GM21381 (cell line): ENCODE measurements around the gene FAM13A.
"Not testable (repeated sequence)": the region's sequence is repeated elsewhere in the genome, so short reads cannot be mapped to it uniquely, and the experiment has no call there.

Source experiments
- ATAC-seq: cut with Tn5 transposase; IDR thresholded peaks from one replicate; pipeline ENCODE4 v1.9.1; 2021; ENCODE audit warnings: mild to moderate bottlenecking, moderate library complexity; ENCODE audit not compliant: unreplicated experiment

The FAM13A gene

DNA sequence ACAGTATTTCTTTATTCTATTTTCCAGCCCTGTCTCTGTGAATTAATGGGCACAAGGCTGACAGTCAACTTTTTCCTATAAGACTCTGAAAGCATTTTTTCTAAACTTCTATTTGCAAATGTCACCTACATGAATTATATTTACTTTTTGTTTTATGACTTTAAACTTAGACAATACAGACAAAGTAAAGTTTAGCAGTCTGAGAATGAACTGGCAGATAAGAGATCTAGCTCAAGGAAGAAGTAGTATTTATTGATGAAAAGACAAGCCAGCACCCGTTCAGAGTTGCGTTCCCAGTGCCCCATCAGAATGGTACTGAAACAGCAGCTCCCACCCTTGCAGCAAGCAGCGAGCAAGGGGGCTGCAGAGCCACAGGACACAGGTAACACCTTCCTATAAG is 148.5 kb downstream of the FAM13A start:
- no peak for ATAC-seq

DNA sequence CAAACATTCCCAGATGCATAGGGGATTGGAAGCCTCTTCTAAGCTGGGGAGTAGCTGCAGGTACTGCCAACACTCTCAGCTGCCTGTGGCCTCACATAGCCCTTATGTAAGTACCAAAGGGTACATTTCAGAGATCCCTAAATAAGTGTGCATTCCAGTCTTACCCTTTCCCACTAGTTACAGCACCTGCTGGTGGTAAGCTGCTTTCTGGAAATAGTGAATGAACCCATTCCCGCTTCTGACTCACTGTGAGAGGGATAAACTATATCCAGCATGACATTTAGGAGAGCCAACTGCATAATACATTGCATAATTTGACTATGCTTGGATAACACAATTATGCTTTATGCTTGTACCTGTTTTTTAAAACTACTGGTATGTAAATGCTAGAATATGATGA is 149.0 kb downstream of the FAM13A start:
- ATAC-seq: no peak

DNA sequence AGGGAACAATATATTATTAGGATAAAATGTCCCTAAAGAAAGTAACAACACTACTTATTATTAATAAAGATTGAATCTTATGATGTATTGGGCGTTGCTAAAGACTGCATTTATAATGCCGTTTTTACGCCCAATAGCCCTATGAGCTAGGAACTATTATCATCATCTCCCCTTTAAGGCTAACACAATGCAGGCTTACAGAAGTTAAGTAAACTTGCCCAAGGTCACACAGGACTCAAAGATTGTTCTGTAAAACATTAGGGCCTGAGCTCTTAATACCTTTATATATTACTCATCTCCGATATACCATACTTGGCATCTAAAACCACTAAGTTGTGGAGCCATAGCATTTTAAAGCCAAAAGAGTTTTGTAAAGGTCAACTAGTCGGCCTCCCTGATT is 149.5 kb downstream of the FAM13A start:
- no peak for ATAC-seq

DNA sequence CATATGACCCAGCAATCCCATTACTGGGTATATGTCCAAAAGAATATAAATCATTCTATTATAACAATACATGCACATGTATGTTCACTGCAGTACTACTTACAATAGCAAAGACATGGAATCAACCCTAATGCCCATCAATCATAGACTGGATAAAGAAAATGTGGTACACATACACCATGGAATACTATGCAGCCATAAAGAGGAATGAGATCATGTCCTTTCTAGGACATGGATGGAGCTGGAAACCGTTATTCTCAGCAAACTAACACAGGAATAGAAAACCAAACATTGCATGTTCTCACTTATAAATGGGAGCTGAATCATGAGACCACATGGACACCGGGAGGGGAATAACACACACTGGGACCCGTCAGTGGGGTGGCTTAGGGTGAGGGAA is 152.7 kb downstream of the FAM13A start:
- ATAC-seq: not testable (repeated sequence)

DNA sequence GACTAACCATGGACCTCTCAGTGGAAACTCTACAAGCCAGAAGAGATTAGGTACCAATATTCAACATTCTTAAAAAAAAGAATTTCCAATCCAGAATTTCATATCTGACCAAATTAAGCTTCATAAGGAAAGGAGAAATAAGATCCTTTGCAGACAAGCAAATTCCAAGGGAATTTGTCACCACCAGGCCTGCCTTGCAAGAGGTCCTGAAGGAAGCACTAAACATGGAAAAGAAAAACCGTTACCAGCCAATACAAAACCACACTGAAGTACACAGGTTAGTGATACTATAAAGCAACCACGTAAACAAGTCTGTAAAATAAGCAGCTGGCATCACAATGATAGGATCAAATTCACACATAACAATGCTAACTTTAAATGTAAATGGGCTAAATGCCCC is 156.6 kb downstream of the FAM13A start:
- no peak for ATAC-seq

DNA sequence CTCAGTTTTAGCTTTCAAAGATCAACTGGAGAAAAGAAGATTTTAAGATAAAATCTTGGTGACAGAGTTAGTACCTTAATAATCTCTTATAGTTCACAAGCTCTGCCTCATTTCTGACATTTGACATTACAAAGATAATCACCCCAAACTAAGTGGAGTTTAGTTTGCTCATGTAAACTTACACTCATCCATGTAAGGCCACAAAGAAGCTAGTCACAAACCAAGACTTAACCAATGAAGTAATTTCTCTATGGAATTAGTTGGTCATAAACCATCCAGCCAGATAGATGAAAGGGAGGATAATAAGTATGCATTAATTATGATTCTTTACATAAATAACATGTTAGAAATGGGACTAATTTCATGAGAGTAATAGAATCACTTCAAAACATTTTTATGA is 159.2 kb downstream of the FAM13A start:
- no peak for ATAC-seq

DNA sequence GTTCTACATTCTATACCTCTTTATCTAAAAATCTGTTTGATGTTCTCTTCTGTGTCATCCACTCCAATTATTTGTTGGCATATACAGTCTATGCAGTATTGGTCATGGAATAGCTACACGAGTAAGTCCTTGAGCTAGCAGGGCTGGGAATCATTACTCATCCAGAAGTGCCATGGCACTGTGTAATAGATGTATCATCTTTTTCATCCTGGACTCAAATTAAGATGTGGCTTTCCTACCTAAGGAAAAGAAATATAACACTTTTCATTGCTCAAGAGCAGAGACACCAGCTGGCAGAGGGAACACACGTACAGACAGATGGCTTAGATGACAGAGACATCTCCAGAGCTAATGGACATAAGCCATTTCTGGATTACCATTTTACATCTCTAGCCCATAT is 159.8 kb downstream of the FAM13A start:
- no peak for ATAC-seq

DNA sequence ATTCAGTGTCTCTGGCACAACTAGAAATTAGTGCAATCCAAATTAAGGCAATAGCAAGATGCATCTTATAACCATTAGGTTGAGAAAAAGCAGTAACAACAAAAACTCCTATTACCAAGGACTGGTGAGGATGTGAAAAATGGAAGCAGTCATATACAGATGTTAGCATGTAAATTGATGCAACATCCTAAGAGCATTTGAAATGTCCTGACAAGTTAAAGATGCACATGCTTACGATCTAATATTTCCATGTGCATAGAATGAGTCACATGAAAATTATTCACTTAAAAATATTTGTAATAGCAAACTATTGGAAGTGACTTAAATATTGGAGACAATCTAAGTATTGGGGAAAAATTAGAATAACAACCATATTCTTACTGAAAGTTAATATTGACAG is 163.0 kb downstream of the FAM13A start:
- ATAC-seq: no peak

DNA sequence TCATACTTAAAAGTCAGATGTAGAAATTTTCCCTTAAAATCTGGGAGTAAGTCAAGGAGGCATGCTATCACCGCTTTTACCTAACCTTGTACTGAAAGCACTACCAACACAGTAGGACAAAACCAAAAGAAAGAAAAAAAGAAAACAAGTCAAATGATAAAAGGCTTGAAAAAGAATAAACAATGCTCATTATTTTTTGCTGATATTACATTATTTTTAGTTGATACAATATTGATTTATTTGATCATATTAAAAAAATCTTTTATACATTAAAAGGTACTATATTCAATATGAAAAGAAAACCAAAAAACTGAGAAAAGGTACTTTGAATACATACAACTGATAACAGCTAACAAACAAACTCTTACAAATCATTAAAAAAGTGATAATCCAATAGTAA is 164.3 kb downstream of the FAM13A start:
- ATAC-seq: no peak

DNA sequence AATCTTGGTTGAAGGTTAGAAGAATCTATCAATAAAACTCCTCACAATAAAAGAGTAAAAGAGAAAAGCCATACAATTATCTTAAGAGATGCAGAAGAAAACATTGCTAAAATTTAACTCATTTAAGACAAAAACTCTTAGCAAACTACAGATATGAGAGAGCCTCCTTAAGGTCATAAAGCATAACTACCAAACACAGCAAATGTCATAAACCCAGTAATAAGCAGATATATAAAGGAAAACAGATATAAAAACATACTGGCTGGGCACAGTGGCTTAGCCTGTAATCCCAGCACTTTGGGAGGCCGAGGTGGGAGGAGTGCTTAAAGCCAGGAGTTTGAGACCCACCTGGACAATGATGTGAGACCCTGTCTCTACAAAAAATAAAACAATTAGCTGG is 165.3 kb downstream of the FAM13A start:
- no peak for ATAC-seq

DNA sequence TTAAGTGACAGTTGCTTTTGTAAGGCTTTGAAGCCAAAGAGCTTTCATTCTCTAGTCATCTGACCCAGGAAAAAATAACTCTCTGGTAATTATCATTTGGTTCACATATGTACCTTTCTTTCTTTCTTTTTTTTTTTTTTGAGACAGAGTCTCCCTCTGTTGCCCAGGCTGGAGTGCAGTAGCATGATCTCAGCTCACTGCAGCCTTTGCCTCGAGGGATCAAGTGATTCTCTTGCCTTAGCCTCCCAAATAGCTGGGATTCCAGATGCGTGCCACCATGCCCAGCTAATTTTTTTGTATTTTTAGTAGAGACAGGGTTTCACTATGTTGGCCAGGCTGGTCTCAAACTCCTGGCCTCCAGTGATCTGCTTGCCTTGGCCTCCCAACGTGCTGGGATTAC is 169.6 kb downstream of the FAM13A start:
- ATAC-seq: not testable (repeated sequence)

DNA sequence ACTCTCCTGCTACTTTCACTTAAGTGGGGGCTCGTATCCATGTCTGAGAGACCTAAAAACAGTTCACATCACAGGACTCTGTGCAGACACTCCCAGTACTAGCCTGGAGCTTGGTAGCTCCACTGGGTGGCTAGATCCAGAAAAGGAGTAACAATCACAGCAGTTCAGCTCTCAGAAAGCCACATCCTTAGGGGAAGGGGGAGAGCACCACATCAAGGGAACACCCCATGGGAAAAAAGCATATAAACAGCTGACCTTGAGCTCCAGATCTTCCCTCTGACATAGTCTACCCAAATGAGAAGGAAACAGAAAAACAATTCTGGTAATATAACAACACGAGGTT is 175.8 kb downstream of the FAM13A start:
- no peak for ATAC-seq

DNA sequence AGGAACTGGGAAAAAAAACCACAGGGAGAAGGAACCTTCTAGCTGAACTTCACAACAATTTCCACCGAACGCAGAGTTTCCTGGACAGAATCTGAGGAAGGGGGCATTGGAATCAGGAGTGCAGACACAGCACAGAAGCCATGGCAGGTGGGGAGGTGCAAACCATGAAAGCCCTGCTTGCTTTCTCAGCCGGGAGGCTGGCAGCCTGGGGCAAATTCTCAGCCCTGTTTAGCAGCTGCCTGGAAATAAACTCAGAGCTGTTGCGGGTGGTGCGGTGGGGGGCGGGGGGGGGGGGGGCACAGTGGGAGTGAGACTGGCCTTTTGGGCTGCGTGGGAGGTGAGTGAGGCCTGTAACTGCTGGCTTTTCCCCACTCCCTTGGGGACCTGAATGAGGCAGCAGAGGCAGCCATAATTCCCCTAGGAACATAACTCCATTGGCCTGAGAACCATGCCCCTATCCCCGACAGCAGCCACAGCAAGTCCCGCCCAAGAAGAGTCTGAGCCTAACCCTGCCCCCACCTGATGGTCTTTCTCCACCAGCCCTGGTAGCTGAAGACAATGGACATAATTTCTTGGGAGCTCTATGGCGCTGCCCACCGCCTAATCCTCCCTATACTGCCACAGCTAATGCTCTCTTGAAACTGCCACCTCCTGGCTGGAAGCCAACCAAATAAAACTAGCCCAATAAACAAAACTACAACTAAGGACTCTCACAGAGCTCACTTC is 176.3 kb downstream of the FAM13A start:
- no peak for ATAC-seq

DNA sequence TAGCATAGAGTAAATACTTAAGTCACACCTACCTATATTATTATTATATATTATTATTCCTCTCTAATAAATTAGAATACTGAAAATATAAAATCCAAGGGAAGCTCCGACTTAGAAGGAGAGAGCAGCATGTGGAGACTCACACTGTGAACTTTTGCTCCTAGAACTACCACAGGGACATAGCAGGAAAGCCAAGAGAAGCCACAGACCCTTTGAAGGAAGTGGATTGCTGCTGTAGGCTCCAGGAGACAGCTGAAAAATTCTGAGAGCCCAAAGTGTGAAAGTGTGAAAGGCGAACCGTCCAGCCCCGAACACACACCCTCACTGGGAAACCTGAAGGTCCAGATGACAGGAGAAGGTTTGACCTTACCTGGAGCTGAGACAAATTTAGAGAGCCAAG is 177.0 kb downstream of the FAM13A start:
- ATAC-seq: no peak

DNA sequence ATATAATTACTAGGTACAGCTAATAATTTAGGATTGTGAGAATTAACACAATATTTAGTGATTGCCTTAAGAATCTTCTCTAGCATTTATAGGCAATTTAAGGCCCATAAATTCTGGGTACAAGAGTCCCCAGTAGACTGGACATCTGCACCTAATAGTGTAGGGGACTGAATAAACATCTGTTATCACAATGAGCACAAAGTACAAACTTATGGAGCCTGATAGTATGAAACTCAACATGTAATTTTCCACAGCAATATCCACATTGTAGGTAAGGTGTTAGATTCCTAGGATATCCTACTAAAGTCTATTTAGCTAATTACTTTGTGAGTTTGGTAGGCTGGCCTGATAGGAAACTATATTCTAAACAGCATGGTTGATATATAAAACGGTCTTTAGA is 178.3 kb downstream of the FAM13A start:
- ATAC-seq: no peak

DNA sequence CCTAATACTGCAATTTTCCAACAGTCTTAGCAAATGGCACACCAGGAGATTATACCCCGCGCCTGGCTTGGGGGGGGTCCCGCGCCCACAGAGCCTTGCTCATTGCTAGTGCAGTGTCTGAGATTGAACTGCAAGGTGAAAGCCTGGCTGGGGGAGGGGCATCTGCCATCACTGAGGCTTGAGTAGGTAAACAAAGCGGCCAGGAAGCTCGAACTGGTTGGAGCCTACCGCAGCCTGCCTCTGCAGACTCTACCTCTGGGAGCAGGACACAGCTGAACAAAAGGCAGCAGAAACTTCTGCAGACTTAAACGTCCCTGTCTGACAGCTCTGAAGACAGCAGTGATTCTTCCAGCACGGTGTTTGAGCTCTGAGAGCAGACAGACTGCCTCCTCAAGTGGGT is 186.6 kb downstream of the FAM13A start:
- no peak for ATAC-seq

DNA sequence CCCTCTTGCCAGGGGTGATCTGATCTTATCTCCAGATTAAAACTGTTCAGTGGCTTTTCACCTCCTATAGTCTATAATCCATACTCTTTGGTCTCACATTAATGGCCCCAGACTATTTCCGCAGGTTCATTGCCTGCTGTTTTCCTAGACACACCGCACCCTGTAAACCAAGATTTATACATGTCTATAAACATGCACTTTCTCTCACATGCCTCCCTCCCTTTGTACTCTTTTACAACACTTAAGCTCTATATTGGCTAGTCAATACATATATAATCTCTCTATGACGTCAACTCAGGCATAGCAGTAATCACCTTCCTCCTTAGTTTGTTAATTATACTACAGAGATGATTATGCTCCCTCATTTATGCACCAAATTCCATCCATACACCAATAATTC is 188.5 kb downstream of the FAM13A start:
- no peak for ATAC-seq

DNA sequence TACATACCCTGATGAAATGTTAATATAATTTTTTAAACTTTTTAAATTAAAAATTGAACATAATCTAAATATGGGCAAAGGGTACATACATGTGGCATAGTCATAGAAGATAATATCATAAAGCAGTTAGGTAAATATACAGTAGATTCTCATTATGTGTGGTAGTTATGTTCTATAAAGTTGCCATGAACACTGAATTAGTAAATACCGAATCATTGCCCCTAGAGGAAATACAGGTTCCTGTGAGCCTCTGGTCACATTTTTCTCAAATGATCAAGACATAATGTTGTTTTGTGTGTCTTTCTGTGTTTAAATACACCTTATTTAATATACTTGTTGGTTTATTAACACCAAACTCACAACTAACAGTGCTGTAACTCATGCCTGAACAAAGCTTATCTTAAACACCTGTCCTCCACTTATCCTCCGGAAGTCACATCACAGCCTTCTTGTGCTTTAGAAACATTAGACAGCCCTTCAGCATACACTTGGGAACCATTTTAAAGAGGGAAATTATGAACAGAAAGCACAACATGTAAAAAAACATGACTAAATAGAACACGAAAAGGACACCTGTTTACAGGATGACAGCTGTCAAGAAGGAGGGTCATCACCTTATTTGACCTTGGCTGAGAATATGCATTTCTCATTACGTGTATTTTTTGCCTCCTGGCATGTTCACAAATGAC is 190.0 kb downstream of the FAM13A start:
- ATAC-seq: no peak

DNA sequence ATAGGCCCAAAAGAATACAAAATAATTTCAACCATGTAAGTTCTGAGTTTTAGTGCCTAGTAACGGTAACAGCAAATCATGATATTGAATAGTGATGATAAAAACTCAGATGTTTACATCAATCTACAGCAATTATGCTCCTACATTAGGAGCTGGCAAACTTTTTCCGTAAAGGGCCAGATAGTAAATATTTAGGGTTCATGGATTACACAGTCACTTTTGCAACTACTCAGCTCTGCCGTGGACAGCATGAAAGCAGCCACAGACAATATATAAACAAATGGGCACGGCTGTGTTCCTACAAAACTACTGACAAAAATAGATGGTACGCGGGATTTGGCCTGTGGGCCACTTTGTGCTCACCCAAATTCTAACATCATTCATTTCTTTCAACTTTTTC is 191.5 kb downstream of the FAM13A start:
- no peak for ATAC-seq

DNA sequence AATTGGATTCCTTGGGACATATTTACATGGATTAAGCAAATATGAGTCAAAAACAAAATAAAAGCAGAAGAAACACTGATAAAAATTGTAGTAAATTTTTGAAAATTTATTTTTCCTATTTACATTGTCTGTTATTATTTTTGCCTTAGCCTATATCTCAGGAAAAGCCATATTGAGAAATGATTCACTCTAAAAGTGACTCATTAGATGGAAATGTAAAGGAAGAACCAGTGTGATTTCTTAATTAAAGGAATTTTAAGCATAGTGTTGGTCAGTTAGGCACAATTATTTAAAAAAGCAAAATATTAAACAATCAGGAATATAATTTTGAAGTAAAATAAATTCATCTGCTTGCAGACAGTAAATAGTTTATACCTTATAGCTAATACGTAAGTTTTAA is 191.9 kb downstream of the FAM13A start:
- ATAC-seq: no peak

DNA sequence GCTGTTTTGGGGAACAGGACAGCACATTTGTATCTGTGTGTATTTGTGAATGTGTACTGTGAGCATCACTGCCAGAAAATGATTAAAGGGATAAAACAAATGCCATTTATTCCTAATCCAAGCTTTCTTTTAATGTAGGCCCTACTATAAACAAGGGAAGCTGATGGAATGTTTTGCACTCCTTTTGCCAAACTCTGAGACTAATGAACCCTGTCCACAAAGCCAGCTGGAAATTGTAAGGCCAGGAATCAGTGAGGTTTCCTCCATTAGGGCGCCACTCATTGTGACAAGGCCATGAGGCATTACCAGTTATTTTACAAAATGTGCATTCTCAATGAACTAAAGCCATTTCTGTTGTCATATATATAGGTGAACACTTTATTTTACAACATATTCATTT is 196.4 kb downstream of the FAM13A start:
- ATAC-seq: no peak

DNA sequence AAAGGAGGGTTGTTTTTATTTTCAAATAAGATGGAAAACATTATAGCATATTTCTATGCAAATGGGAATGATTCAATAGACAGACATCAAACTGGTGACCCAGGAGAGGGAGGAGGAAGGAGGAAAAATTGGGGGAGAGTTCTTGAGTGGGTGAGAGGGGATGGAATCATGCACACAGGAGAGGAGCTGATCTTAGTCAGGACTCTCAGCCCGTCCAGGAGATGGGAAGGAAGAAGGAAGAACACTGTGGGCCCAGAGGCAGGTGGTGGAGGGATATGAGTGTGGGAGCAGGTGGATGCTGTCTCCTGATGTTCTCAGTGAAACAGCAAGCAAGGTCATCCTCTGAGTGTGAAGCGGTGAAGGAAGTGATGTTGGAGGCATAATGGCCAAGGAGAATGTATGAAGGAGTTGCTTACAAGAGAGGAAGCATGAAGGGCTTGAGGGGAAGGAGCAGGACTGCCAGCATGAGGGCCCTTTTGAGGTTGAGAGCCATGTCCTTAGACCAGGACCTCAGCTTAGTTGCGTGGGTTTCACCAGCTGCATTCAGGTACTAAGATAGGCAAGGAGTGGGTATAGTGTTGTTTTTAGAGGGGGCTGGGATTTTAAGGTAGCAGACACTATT is 197.7 kb downstream of the FAM13A start:
- ATAC-seq: peak; percentile 29
